ENCODE measurements around the gene RASSF7. TPM values are rescaled to one million over a fixed set of nuclear protein-coding genes. Genes with fewer than 3 reads are reported as not detected.

RASSF7 gene
- total and polyA plus RNA-seq, 2 donors (not counting 3 experiments of a cell fraction or from before 2014, with no cell fraction given): 14.1 to 19.9 TPM

DNA sequence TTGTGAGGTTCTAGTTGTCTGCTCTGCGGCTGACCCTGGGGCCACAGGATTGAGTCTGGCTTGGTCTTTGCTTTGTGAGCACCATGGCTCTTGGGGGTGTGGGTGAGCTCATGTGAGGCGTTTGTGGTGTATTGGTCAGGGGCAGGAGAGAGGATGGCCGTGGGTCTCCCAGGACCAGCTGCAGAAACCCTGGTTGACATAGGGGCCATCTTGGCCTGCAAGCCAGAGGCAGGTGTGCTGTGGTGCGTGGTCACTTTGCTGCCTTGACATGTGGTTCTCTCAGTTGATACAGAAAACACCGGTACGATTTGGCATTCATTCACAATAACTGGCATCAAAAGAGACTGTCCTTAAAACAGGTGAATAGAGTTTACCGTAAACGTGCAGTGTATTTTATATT, 26.8 kb downstream of the RASSF7 start:
- H3K4me3 ChIP-seq (replicated peaks in 1 of 3; ENCODE audit: insufficient read depth in 1 of 3, low read depth in 1 of 3, low read length in 3 of 3): no peak overlapping the region
- no peaks in the 10 kb centered on the region for H3K9me1 ChIP-seq (replicated peaks; ENCODE audit: control insufficient read depth, extremely low read depth, insufficient read depth, low read length)
- intact Hi-C loops (cut with micrococcal nuclease): no loop called here
- no peaks in the 10 kb centered on the region for H3K27me3 ChIP-seq (ENCODE audit: control insufficient read depth in 2 of 2, insufficient read depth in 2 of 2, low read length in 2 of 2)
- H3K9me3 ChIP-seq (replicated peaks; ENCODE audit: control insufficient read depth, insufficient read depth, low read length): no peaks in the 10 kb centered on the region
- H3K79me2 ChIP-seq (ENCODE audit: control insufficient read depth, insufficient read depth, low read length): peaks cover 17% of the 10 kb centered on the region
- dilution Hi-C loops (cut with MboI; ENCODE audit: extremely low pct_ligation_motif_present, low sequenced_read_pairs): no loop called here
- BruUV-seq (replicated peaks): no TSS peak
- H3K9ac ChIP-seq (replicated peaks; ENCODE audit: extremely low read depth, insufficient read depth, low read length): no peak overlapping the region
- peak overlapping the region; percentile 66 for H3K27ac ChIP-seq (ENCODE audit: insufficient read depth, low read depth, low read length)
- H3K36me3 ChIP-seq (ENCODE audit: control insufficient read depth in 2 of 2, extremely low read depth in 1 of 2, insufficient read depth in 2 of 2, low read length in 2 of 2): peaks cover 6 to 33% of the 10 kb centered on the region in 2 experiments
- H3K4me2 ChIP-seq (ENCODE audit: insufficient read depth, low read length): no peak overlapping the region
- ChIA-PET POLR2A (no interaction called here), CTCF (no interaction called here)
- DNase-seq (ENCODE audit: low read depth, low spot score): no peak
- FAIRE-seq: no peak
- no peak overlapping the region for H2AFZ ChIP-seq (ENCODE audit: low read depth, low read length)
- H3K4me1 ChIP-seq (ENCODE audit: control insufficient read depth, extremely low read depth, insufficient read depth, low read length): peaks cover 11% of the 10 kb centered on the region
- TF ChIP-seq FOS (IDR thresholded peaks at IDR 0.05; ENCODE audit: borderline replicate concordance, insufficient read depth, low read length): no peak
- TF ChIP-seq GATA2 (IDR thresholded peaks at IDR 0.05; ENCODE audit: insufficient read depth, insufficient read length, low read depth, low read length): no peak
- no peak for TF ChIP-seq POLR2A (IDR thresholded peaks at IDR 0.05; ENCODE audit: low read depth, low read length)
- no peak for TF ChIP-seq CTCF (IDR thresholded peaks at IDR 0.05; ENCODE audit: extremely low read depth in 1 of 2, insufficient read depth in 1 of 2, low read depth in 1 of 2, low read length in 2 of 2)
- TF ChIP-seq MYC (IDR thresholded peaks at IDR 0.05; ENCODE audit: low read depth, low read length): no peak
- TF ChIP-seq, protein P1, sequence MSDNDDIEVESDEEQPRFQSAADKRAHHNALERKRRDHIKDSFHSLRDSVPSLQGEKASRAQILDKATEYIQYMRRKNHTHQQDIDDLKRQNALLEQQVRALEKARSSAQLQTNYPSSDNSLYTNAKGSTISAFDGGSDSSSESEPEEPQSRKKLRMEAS (IDR thresholded peaks at IDR 0.05; ENCODE audit: insufficient read depth, insufficient read length): no peak
- TF ChIP-seq POLR2AphosphoS5 (IDR thresholded peaks at IDR 0.05; ENCODE audit: insufficient read depth, low read depth, low read length): no peak
- TF ChIP-seq EZH2 (IDR thresholded peaks at IDR 0.05; ENCODE audit: borderline replicate concordance, low read depth, low read length, severe bottlenecking): no peak
- no peaks in the 10 kb centered on the region for H4K20me1 ChIP-seq (replicated peaks; ENCODE audit: control insufficient read depth, extremely low read depth, insufficient read depth, low read length)
